Muscle of leg (tissue), 11 donors: ENCODE data around the gene TFB2M. TPM values are rescaled to one million over a fixed set of nuclear protein-coding genes. Genes with fewer than 3 reads are reported as not detected.

Source experiments
- DNase-seq: peaks from one replicate; pipeline ENCODE4 v3.0.0; 2013
- H3K27ac ChIP-seq: one replicate; pipeline ENCODE4 v1.5.1; 2013; ENCODE audit warnings: mild to moderate bottlenecking, low read length, control low read depth
- H3K27me3 ChIP-seq: one replicate; pipeline ENCODE4 v1.6.1; 2013; ENCODE audit warnings: low read length; ENCODE audit not compliant: control insufficient read depth, insufficient read depth
- H3K36me3 ChIP-seq: one replicate; pipeline ENCODE4 v1.6.1; 2013; ENCODE audit warnings: low read length; ENCODE audit not compliant: control insufficient read depth, insufficient read depth
- H3K4me1 ChIP-seq: one replicate; pipeline ENCODE4 v1.6.1; 2013; ENCODE audit warnings: low read length; ENCODE audit not compliant: control insufficient read depth, insufficient read depth
- H3K4me3 ChIP-seq: one replicate; pipeline ENCODE4 v1.5.1; 2013; ENCODE audit warnings: low read length, control low read depth
- H3K9me3 ChIP-seq: replicated peaks from 2 replicates; pipeline ENCODE4 v1.6.1; 2013; ENCODE audit warnings: low read depth, low read length; ENCODE audit not compliant: control insufficient read depth
- WGBS: methylation state at CpG from one replicate; pipeline ENCODE4 v1.1.5; 2013; ENCODE audit warnings: missing lambda C conversion rate; ENCODE audit not compliant: insufficient coverage; 5-methylcytosine and 5-hydroxymethylcytosine counted together
- polyA plus RNA-seq, 8 donors: library from polyadenylated mRNA; unstranded; fragments of 120-200 nt; gene quantifications; one replicate each; pipeline versions ENCODE4 v1.2.1 to v1.2.3, GENCODE V29; 2013; ENCODE audit warnings: inconsistent platforms in 1 of 8, low replicate concordance in 1 of 8; ENCODE audit not compliant: insufficient read length in 8 of 8, insufficient read depth in 1 of 8
- total RNA-seq: library from RNA; stranded (reverse); fragments of 120-200 nt; gene quantifications from one replicate; pipeline ENCODE4 v1.2.4, GENCODE V29; 2013

TFB2M gene
- total and polyA plus RNA-seq, 9 donors, result 10.0 to 14.2 (median 11.5) TPM

DNA sequence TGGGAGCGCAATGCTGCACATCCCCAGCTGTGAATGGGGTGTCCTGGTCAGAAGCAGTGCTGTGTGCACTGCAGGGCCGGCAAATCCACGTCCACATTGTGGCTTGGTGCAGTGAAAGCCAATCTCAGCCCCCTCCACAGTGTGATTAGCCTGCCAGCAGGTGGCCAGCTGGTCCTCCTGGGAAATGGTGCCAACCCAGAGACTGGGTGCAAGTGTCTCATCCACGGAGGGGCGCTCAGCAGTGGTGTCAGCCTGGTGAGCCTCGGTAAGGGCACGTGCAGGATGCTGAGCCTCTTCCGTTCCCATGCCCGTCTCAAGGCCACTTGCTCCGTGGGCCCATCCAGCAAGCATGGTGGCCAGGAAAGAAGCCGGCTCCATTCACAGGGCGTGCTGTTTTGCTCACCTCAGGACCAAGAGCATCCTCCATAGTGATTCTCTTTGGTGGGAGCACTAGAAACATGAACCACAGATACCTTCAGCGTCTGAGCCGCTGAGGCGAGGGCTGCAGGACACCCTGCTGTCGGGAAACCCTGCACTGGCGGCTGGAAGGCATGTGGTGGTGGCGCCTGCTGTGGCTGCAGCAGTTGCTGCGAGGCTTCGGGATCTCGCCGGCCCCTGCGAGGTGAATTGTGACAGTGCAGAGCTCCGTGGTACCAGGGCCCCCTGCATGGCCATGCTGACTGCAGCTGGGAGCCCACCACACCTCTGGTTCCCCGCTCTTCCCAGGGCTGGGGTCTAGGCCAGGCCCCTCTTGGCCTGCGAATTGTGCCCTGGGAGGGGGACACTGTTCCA lies 57.0 kb downstream of the TFB2M start:
- Histone ChIP-seq H3K4me1 (peaks cover 6% of the 10 kb centered on the region), H3K27ac (no peak overlapping the region), H3K36me3 (no peaks in the 10 kb centered on the region), H3K27me3 (no peaks in the 10 kb centered on the region), H3K4me3 (no peak overlapping the region), H3K9me3 (no peaks in the 10 kb centered on the region)
- no peak for DNase-seq
- WGBS, result 82% methylated on average over 24 of the region's 26 CpGs

DNA sequence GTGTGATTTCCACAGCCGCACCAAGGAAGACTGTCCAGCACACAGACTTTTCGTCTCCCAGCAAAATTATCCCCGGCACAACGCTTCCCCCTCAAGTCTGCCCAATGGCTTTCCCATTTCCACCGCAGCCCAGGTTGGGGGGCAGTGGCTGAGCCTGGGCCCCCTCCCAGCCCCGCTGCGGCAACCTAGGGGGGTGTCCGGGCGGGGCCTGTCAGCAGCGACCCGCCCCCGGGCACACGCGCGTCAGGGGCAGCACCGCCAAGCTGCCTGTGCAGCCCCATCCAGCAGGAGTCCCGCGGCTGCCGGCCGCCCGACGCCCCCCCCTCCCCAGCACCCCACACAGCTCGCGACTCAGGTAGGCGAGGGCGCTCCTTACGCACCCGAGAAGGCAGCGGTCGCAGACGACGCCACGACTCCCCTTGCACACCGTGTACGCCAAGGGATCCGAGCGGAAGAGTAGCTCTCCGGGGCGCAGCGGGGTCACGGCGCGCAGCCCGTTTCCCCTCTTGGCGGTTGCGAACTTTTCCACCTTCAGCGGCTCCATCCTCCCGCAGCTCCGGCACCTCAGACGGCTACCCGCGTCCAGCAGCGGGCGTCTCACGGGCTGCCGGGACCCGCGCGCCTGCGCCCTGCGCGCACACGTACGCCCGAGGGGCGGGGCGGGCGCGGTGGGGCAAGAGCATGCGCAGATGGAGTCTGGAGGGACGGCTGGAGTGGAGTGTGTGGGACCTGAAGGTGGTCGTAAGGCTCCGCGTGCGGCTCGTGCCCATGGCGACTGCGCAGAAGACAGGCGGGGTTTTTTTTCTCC lies 59.2 kb downstream of the TFB2M start, which contains the start of gene SMYD3:
SMYD3 (minus strand) TSS at position 606 of the 808 bp plus-strand sequence.
- H3K9me3 ChIP-seq, result no peaks in the 10 kb centered on the region
- peak; percentile 91 for DNase-seq
- WGBS, result under 1% methylated on average over 59 of the region's 79 CpGs
- H3K27me3 ChIP-seq, result no peaks in the 10 kb centered on the region
- peak within 1 kb of the TSS; percentile 90 for H3K4me3 ChIP-seq
- H3K27ac ChIP-seq, result peak within 1 kb of the TSS; percentile 29
- peaks cover 6% of the 10 kb centered on the region for H3K4me1 ChIP-seq
- H3K36me3 ChIP-seq, result no peaks in the 10 kb centered on the region

DNA sequence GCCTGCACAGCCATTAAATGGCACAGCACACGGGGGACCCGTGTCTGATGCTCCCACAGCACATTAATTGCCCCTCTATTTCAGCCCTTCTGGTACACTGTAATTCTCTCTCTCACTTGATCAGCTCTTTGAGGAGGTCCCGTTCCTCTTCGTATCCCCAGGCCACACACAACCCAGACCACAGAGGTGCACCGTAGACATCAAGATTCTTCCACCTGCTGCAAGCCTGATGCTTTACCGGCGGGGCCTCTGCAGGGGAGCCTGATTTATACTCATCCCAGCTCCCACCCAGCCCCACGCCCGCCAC lies 59.7 kb downstream of the TFB2M start:
- Histone ChIP-seq H3K4me1 (peaks cover 6% of the 10 kb centered on the region), H3K27ac (no peak overlapping the region), H3K4me3 (peak overlapping the region; percentile 90), H3K9me3 (no peaks in the 10 kb centered on the region), H3K27me3 (no peaks in the 10 kb centered on the region), H3K36me3 (no peaks in the 10 kb centered on the region)
- DNase-seq, result no peak
- 6% methylated on average over 7 of the region's 9 CpGs for WGBS

DNA sequence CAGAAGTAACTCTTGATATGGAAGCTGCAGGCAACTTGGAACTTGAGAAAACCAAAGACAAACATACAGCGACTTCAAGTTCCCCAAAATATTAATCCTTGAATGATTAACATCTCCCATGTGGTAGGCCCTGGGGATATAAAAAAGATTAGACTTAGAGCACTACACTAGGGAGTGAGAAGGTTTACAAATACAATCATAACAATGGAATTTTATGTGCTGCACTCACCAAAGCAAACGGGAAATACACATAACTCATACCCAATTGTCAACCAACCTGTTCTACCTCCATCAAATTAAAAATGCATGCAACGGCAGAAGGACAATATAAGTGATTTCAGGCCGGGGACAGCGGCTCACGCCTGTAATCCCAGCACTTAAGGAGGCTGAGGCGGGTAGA lies 62.7 kb downstream of the TFB2M start:
- Histone ChIP-seq H3K4me3 (no peak overlapping the region), H3K27me3 (no peaks in the 10 kb centered on the region), H3K27ac (no peak overlapping the region), H3K36me3 (no peaks in the 10 kb centered on the region), H3K9me3 (no peaks in the 10 kb centered on the region), H3K4me1 (peaks cover 6% of the 10 kb centered on the region)
- WGBS, result 76% methylated on average over 4 of the region's 7 CpGs
- no peak for DNase-seq

DNA sequence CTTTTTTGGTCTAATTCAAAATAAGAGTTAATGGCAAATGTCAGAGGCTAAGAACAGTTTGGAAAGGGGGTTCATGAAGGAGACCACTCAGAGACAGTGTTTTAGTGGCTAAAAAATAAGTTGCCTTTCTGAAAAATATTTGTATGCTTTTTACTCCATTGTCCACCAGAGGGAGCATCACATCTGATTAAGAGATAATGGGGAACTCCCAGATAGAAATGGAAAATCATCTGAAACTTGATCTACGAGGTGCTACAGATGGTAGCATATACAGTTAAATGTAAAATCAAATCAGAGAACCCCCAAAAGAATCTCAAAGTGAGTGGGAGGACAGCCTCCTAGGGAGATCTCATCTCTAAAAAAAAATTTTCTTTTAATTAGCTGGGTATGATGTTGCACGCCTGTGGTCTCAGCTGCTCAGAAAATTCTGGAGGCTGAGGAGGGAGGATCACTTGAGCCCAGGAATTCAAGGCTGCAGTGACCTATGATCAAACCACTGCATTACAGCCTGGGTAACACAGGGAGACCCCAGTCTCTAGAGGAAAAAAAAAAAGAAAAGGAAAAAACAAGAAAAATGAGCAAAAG lies 68.6 kb downstream of the TFB2M start:
- no peaks in the 10 kb centered on the region for H3K27me3 ChIP-seq
- DNase-seq, result peak; percentile 80
- no peaks in the 10 kb centered on the region for H3K9me3 ChIP-seq
- H3K4me3 ChIP-seq, result no peak overlapping the region
- no peak overlapping the region for H3K27ac ChIP-seq
- WGBS, result no CpG with 5 or more reads among the region's 2 CpGs
- H3K36me3 ChIP-seq, result no peaks in the 10 kb centered on the region
- H3K4me1 ChIP-seq, result no peaks in the 10 kb centered on the region

DNA sequence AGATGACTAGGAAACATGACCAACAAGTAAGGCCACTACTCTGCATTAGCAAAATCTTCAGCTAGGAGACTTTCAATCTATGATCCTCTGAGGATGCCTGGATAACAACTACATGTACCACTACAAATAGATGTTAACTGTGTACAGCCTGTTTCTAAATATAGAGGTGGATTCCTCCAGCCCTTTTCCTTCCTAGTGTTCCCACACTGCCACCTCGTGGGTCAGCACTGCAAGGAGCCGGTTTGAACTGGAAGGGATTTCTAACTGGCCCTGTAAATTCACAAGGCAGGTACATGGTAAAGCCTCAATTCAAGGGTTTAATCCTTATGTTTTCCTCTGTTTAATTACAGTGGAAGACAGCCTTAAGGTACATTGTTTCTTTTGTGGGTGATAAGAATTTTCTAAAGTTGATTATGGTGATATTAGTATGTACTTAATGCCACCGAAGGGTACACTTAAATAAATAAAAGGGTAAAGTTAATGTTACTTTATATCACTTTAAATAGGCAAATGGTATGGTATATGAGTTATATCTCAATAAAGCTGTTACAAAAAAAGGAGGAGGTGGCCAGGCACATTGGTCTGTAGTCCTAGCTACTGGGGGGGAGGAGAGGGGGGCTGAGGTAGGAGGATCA lies 73.3 kb downstream of the TFB2M start:
- peak; percentile 83 for DNase-seq
- no peak overlapping the region for H3K4me3 ChIP-seq
- H3K36me3 ChIP-seq, result no peaks in the 10 kb centered on the region
- no peaks in the 10 kb centered on the region for H3K4me1 ChIP-seq
- H3K27me3 ChIP-seq, result no peaks in the 10 kb centered on the region
- no peak overlapping the region for H3K27ac ChIP-seq
- H3K9me3 ChIP-seq, result no peaks in the 10 kb centered on the region
- no CpG with 5 or more reads among the region's 3 CpGs for WGBS

DNA sequence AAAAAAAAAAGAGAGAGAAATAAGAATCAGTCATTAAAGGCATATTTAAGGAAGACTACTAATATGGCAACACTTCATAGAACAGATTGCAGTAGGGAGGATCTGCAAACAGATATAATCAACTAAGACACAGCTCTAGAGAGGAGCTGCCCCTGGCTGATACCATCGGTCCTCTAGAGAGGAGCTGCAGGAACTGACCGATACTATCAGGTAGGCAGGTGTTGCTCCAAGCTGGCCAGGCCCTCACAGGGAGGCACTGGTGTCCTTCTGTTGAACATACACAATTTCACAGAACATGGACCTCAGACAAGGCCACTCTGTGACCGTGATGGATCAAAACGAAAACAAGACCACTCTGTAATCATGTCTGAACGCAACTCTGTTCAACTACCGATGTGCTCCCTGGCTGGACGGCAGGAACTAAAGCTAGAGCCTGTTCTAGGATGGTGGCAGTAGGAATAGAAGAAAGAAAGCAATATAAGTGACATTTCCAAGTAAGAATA lies 74.5 kb downstream of the TFB2M start:
- DNase-seq, result no peak
- WGBS, result 86% methylated on average over 1 of the region's 7 CpGs
- Histone ChIP-seq H3K36me3 (no peaks in the 10 kb centered on the region), H3K9me3 (no peaks in the 10 kb centered on the region), H3K4me1 (no peaks in the 10 kb centered on the region), H3K27ac (no peak overlapping the region), H3K27me3 (no peaks in the 10 kb centered on the region), H3K4me3 (no peak overlapping the region)

Other genes starting within 250 kb of the TFB2M start
- gene SMYD3, start 59.0 kb downstream of the TFB2M start, total RNA-seq, result 13.9 TPM
- gene SMYD3, start 59.0 kb downstream of the TFB2M start, polyA plus RNA-seq, result 10 to 100 TPM in 3 of 8 donors, 1 to 10 TPM in 5; 8.0 to 11.8 (median 9.4) TPM
- 13.7 TPM for gene CNST, start 195 bp upstream of the TFB2M start, total RNA-seq
- gene CNST, start 195 bp upstream of the TFB2M start, polyA plus RNA-seq, result 10 to 100 TPM; 10.5 to 15.3 (median 12.7) TPM
- 41.0 TPM for gene SCCPDH, start 158.1 kb upstream of the TFB2M start, total RNA-seq
- 10 to 100 TPM; 32.2 to 36.7 (median 34.6) TPM for gene SCCPDH, start 158.1 kb upstream of the TFB2M start, polyA plus RNA-seq